ENCODE data around the gene INO80C.
A peak's percentile ranks its signal among the peaks of the same experiment; 100 is the strongest.

The INO80C gene, protein sequence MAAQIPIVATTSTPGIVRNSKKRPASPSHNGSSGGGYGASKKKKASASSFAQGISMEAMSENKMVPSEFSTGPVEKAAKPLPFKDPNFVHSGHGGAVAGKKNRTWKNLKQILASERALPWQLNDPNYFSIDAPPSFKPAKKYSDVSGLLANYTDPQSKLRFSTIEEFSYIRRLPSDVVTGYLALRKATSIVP

GRCh38 chr18:35497370-35498197 is at the start of gene INO80C:
TSS of gene INO80C (minus strand) at chr18:35497960. CDS start at chr18:35497874, 86 bp downstream.
- peak within 1 kb of the TSS; percentile 47 for H3K9ac ChIP-seq
- no peaks in the 10 kb centered on the region for H3K9me3 ChIP-seq (ENCODE audit: control insufficient read depth, low read length)
- TF ChIP-seq, protein P1, sequence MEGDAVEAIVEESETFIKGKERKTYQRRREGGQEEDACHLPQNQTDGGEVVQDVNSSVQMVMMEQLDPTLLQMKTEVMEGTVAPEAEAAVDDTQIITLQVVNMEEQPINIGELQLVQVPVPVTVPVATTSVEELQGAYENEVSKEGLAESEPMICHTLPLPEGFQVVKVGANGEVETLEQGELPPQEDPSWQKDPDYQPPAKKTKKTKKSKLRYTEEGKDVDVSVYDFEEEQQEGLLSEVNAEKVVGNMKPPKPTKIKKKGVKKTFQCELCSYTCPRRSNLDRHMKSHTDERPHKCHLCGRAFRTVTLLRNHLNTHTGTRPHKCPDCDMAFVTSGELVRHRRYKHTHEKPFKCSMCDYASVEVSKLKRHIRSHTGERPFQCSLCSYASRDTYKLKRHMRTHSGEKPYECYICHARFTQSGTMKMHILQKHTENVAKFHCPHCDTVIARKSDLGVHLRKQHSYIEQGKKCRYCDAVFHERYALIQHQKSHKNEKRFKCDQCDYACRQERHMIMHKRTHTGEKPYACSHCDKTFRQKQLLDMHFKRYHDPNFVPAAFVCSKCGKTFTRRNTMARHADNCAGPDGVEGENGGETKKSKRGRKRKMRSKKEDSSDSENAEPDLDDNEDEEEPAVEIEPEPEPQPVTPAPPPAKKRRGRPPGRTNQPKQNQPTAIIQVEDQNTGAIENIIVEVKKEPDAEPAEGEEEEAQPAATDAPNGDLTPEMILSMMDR (IDR thresholded peaks at IDR 0.05), result peak; percentile 6
- peaks cover 7% of the 10 kb centered on the region for H3K4me1 ChIP-seq
- no peaks in the 10 kb centered on the region for H3K36me3 ChIP-seq (ENCODE audit: control insufficient read depth, insufficient read depth, low read length)
- peaks cover 13% of the 10 kb centered on the region for H3K79me2 ChIP-seq
- peak within 1 kb of the TSS; percentile 90 for H3K4me2 ChIP-seq (ENCODE audit: low read length)
- peak within 1 kb of the TSS; percentile 95 for H2AFZ ChIP-seq
- peak within 1 kb of the TSS; percentile 94 for H3K27ac ChIP-seq
- H3K27me3 ChIP-seq (ENCODE audit: control insufficient read depth, insufficient read depth, low read length), result no peaks in the 10 kb centered on the region
- H3K4me3 ChIP-seq (ENCODE audit: low read depth, low read length), result peak within 1 kb of the TSS; percentile 84

DNA sequence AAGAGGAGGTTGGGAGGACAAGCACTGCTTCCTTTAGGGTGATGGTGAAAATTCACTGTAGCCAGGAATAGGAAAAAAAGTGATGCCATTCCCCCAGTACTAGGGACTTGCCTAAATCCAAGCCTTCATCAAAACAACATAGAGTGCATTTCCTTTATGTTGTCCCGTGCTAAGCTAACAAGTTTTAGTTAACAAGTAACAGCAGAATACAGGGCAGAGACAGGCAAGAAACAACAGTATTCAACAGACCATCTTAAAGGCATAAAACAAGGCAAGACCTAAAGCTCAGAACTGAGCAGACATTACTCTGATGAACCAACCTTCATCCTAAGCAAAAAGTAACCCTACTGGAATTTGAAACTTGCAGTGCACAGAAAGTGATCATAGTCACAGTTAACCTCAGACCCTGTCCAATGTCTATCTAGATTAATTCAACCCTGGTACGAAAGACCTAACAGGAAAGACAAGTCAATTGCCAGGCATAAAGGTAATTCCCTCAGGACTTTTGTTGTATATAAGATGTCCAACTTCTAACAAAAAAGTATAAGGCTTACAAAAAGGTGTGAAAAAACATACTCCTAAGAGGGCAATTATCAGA is 49.3 kb upstream of the INO80C start:
- Histone ChIP-seq H3K4me2 (ENCODE audit: low read length) (no peak overlapping the region), H3K4me3 (ENCODE audit: low read depth, low read length) (no peak overlapping the region), H3K27me3 (ENCODE audit: control insufficient read depth, insufficient read depth, low read length) (no peaks in the 10 kb centered on the region), H3K4me1 (no peaks in the 10 kb centered on the region), H2AFZ (no peak overlapping the region), H3K79me2 (no peaks in the 10 kb centered on the region), H3K9ac (no peak overlapping the region), H3K9me3 (ENCODE audit: control insufficient read depth, low read length) (no peaks in the 10 kb centered on the region), H3K36me3 (ENCODE audit: control insufficient read depth, insufficient read depth, low read length) (no peaks in the 10 kb centered on the region), H3K27ac (no peak overlapping the region)
- TF ChIP-seq, protein P1 (IDR thresholded peaks at IDR 0.05), result no peak

DNA sequence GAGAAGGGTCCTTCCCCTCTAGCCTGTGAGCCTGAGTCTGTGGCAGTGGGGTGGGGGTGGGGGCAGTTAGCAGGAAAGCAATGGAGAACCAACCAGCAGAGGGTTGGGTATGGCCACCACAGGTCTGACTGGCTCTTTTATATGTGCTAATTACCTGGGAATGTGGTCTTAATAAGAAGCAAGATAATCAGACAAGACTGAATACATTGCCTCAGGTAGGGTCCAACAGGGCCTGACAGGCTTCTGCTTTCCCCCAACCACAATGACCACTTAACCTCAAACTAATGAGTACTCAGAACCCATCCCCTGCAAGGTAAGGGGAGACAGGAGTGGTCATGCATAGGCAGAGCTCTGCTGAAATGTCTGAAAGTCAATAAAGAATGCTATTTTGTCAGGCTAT is 44.6 kb upstream of the INO80C start:
- Histone ChIP-seq H3K4me2 (ENCODE audit: low read length) (no peak overlapping the region), H3K9me3 (ENCODE audit: control insufficient read depth, low read length) (no peaks in the 10 kb centered on the region), H3K27me3 (ENCODE audit: control insufficient read depth, insufficient read depth, low read length) (no peaks in the 10 kb centered on the region), H3K4me1 (no peaks in the 10 kb centered on the region), H3K36me3 (ENCODE audit: control insufficient read depth, insufficient read depth, low read length) (no peaks in the 10 kb centered on the region), H3K9ac (no peak overlapping the region), H3K27ac (no peak overlapping the region), H3K79me2 (no peaks in the 10 kb centered on the region), H3K4me3 (ENCODE audit: low read depth, low read length) (no peak overlapping the region), H2AFZ (no peak overlapping the region)
- TF ChIP-seq, protein P1 (IDR thresholded peaks at IDR 0.05), result no peak

- H3K4me3 ChIP-seq (ENCODE audit: low read depth, low read length), result no peak overlapping the region
- peaks cover 4% of the 10 kb centered on the region for H3K36me3 ChIP-seq (ENCODE audit: control insufficient read depth, insufficient read depth, low read length)
- H3K27ac ChIP-seq, result no peak overlapping the region
- H3K9me3 ChIP-seq (ENCODE audit: control insufficient read depth, low read length), result no peaks in the 10 kb centered on the region
- no peak overlapping the region for H3K9ac ChIP-seq
- H2AFZ ChIP-seq, result no peak overlapping the region
- H3K4me1 ChIP-seq, result no peaks in the 10 kb centered on the region
- TF ChIP-seq, protein P1 (IDR thresholded peaks at IDR 0.05), result no peak
- no peaks in the 10 kb centered on the region for H3K79me2 ChIP-seq
- H3K4me2 ChIP-seq (ENCODE audit: low read length), result no peak overlapping the region
- H3K27me3 ChIP-seq (ENCODE audit: control insufficient read depth, insufficient read depth, low read length), result no peaks in the 10 kb centered on the region
Measured at GRCh38 chr18:35535297-35535696, 37.5 kb upstream of the INO80C start.

Measured in parathyroid adenoma (tissue), 2 donors.